HEK293 (cell line): ENCODE data around the gene GMPR2.
A peak's percentile ranks its signal among the peaks of the same experiment; 100 is the strongest.

Experiments used
- CTCF ChIA-PET: fragments of 350-600 bp; formaldehyde crosslinking; extraction: SDS; loops from one replicate; lab custom pipeline; 2021; ENCODE audit warnings: antibody characterized with exemption; lab: Yijun Ruan, JAX
- POLR2A ChIA-PET: fragments of 300-600 bp; formaldehyde crosslinking; extraction: SDS; loops from one replicate; lab custom pipeline; 2020; ENCODE audit warnings: antibody characterized with exemption, inconsistent platforms; lab: Yijun Ruan, JAX
- H3K27ac ChIP-seq: fragments of 200-500 bp; sonication (Bioruptor generic); 2 replicates; pipeline ENCODE4 v1.5.1; 2014; ENCODE audit warnings: low read depth, low read length, control low read depth, inconsistent platforms; ENCODE audit errors: extremely low read depth
- H3K36me3 ChIP-seq, 2 experiments: fragments of 200-500 bp in 1 of 2; sonication (Bioruptor generic) in 1 of 2; 1 replicate in 1 of 2; 2 replicates in 1 of 2; pipeline ENCODE4 v1.5.1; 2014 to 2017; ENCODE audit warnings: inconsistent platforms in 2 of 2, low read length in 2 of 2; ENCODE audit not compliant: control insufficient read depth in 2 of 2, insufficient read depth in 1 of 2
- H3K4me1 ChIP-seq: fragments of 200-500 bp; sonication (Bioruptor generic); 2 replicates; pipeline ENCODE4 v1.5.1; 2014; ENCODE audit warnings: mild to moderate bottlenecking, low read length, inconsistent platforms; ENCODE audit not compliant: control insufficient read depth, insufficient read depth
- H3K4me3 ChIP-seq: 2 replicates; pipeline ENCODE4 v1.5.1; 2011; ENCODE audit warnings: low read depth, mild to moderate bottlenecking, control low read depth, low read length, moderate library complexity
- H3K9me3 ChIP-seq: fragments of 200-500 bp; sonication (Bioruptor generic); 2 replicates; pipeline ENCODE4 v1.5.1; 2014; ENCODE audit warnings: low read depth, low read length, inconsistent platforms; ENCODE audit not compliant: control insufficient read depth, insufficient read depth
- CTCF ChIP-seq: fragments of 450-650 bp; formaldehyde crosslinking; IDR thresholded peaks from 2 replicates; pipeline ENCODE4 v1.5.1; 2016; ENCODE audit warnings: missing biosample characterization, missing genetic modification characterization
- GLIS2 ChIP-seq: fragments of 450-650 bp; formaldehyde crosslinking; IDR thresholded peaks from 2 replicates; pipeline ENCODE4 v1.5.1; 2016; ENCODE audit warnings: missing biosample characterization, missing genetic modification characterization
- HOXD13 ChIP-seq: sonication (generic); formaldehyde crosslinking; IDR thresholded peaks from 2 replicates; pipeline ENCODE4 v1.8.0; 2022; ENCODE audit warnings: missing genetic modification reagents, borderline replicate concordance
- KLF17 ChIP-seq: fragments of 450-650 bp; formaldehyde crosslinking; IDR thresholded peaks from 2 replicates; pipeline ENCODE4 v1.5.1; 2016; ENCODE audit warnings: missing biosample characterization, missing genetic modification characterization
- ZNF175 ChIP-seq: fragments of 450-650 bp; formaldehyde crosslinking; IDR thresholded peaks from 2 replicates; pipeline ENCODE4 v1.5.1; 2016; ENCODE audit warnings: missing biosample characterization, missing genetic modification characterization
- ZNF280D ChIP-seq: fragments of 450-650 bp; formaldehyde crosslinking; IDR thresholded peaks from 2 replicates; pipeline ENCODE4 v1.5.1; 2016; ENCODE audit warnings: missing biosample characterization, missing genetic modification characterization
- ZNF423 ChIP-seq: fragments of 450-650 bp; formaldehyde crosslinking; IDR thresholded peaks from 2 replicates; pipeline ENCODE4 v1.5.1; 2016; ENCODE audit warnings: missing biosample characterization, missing genetic modification characterization
- ZNF510 ChIP-seq: fragments of 450-650 bp; formaldehyde crosslinking; IDR thresholded peaks from 2 replicates; pipeline ENCODE4 v1.5.1; 2018; ENCODE audit warnings: mild to moderate bottlenecking, missing genetic modification characterization, missing biosample characterization; ENCODE audit not compliant: insufficient replicate concordance
- ZNF529 ChIP-seq: fragments of 450-650 bp; formaldehyde crosslinking; IDR thresholded peaks from 2 replicates; pipeline ENCODE4 v1.5.1; 2017; ENCODE audit warnings: missing genetic modification characterization, missing biosample characterization; ENCODE audit not compliant: insufficient replicate concordance
- ZNF571 ChIP-seq: fragments of 450-650 bp; formaldehyde crosslinking; IDR thresholded peaks from 2 replicates; pipeline ENCODE4 v1.5.0; 2017; ENCODE audit warnings: missing biosample characterization, missing genetic modification characterization
- ZNF585B ChIP-seq: fragments of 450-650 bp; formaldehyde crosslinking; IDR thresholded peaks from 2 replicates; pipeline ENCODE4 v1.5.1; 2016; ENCODE audit warnings: missing biosample characterization, missing genetic modification characterization
- ZNF660 ChIP-seq: fragments of 450-650 bp; IDR thresholded peaks from 2 replicates; pipeline ENCODE4 v1.5.1; 2018; ENCODE audit warnings: missing biosample characterization, mild to moderate bottlenecking, missing genetic modification characterization
- ZSCAN16 ChIP-seq: fragments of 450-650 bp; formaldehyde crosslinking; IDR thresholded peaks from 2 replicates; pipeline ENCODE4 v1.5.1; 2016; ENCODE audit warnings: missing biosample characterization, missing genetic modification characterization
- TF ChIP-seq, protein P1 (sequence below): fragments of 450-650 bp; formaldehyde crosslinking; IDR thresholded peaks from 2 replicates; pipeline ENCODE4 v1.5.1; 2016; ENCODE audit warnings: missing biosample characterization, missing genetic modification characterization, borderline replicate concordance
- TF ChIP-seq, protein P2 (sequence below): fragments of 450-650 bp; formaldehyde crosslinking; IDR thresholded peaks from 2 replicates; pipeline ENCODE4 v1.5.1; 2017; ENCODE audit warnings: missing biosample characterization, missing genetic modification characterization
- TF ChIP-seq, protein P3 (sequence below): fragments of 450-650 bp; formaldehyde crosslinking; IDR thresholded peaks from 2 replicates; pipeline ENCODE4 v1.5.1; 2016; ENCODE audit warnings: missing biosample characterization, missing genetic modification characterization

Gene GMPR2

GRCh38 chr14:24278424-24278823 is 45.7 kb downstream of the GMPR2 start:
- Histone ChIP-seq H3K4me3 (no peak overlapping the region), H3K4me1 (no peaks in the 10 kb centered on the region), H3K9me3 (no peaks in the 10 kb centered on the region), H3K27ac (no peak overlapping the region), H3K36me3 (no peaks in the 10 kb centered on the region)
- TF ChIP-seq ZSCAN16 (no peak), ZNF510 (tag by site-specific recombination) (no peak), ZNF423 (tag by site-specific recombination) (no peak), ZNF585B (tag by site-specific recombination) (no peak), ZNF571 (tag by site-specific recombination) (no peak), ZNF175 (tag by site-specific recombination) (no peak), GLIS2 (tag by site-specific recombination) (no peak)
- TF ChIP-seq, protein P1, sequence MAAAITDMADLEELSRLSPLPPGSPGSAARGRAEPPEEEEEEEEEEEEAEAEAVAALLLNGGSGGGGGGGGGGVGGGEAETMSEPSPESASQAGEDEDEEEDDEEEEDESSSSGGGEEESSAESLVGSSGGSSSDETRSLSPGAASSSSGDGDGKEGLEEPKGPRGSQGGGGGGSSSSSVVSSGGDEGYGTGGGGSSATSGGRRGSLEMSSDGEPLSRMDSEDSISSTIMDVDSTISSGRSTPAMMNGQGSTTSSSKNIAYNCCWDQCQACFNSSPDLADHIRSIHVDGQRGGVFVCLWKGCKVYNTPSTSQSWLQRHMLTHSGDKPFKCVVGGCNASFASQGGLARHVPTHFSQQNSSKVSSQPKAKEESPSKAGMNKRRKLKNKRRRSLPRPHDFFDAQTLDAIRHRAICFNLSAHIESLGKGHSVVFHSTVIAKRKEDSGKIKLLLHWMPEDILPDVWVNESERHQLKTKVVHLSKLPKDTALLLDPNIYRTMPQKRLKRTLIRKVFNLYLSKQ (tag by site-specific recombination), result no peak
- TF ChIP-seq, protein P2, sequence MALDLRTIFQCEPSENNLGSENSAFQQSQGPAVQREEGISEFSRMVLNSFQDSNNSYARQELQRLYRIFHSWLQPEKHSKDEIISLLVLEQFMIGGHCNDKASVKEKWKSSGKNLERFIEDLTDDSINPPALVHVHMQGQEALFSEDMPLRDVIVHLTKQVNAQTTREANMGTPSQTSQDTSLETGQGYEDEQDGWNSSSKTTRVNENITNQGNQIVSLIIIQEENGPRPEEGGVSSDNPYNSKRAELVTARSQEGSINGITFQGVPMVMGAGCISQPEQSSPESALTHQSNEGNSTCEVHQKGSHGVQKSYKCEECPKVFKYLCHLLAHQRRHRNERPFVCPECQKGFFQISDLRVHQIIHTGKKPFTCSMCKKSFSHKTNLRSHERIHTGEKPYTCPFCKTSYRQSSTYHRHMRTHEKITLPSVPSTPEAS, result no peak
- ChIA-PET POLR2A (interaction anchor here (0.5 kb wide), 1 partner anchor 107 kb away, joined by 3 read pairs; no protein-coding TSS in a partner anchor), CTCF (interaction anchor here (0.6 to 2.2 kb wide), 7 partner anchors 19 to 220 kb away, joined by 3 to 12 read pairs (median 5); partner anchors contain the start of genes CIDEB and TINF2)

GRCh38 chr14:24279301-24280186 is 46.8 kb downstream of the GMPR2 start:
- Histone ChIP-seq H3K27ac (no peak overlapping the region), H3K9me3 (no peaks in the 10 kb centered on the region), H3K4me3 (no peak overlapping the region)
- CTCF ChIA-PET, result interaction anchor here (2.2 kb wide), 1 partner anchor 18 kb away, joined by 12 read pairs; no protein-coding TSS in a partner anchor
- TF ChIP-seq KLF17 (tag by site-specific recombination) (no peak), CTCF (tag by site-specific recombination) (peak; percentile 70; the same call in 1 of the 2 replicates)
- TF ChIP-seq, all 188 proteins: peak for 1
- Histone ChIP-seq H3K36me3 (no peaks in the 10 kb centered on the region), H3K4me1 (no peaks in the 10 kb centered on the region)
- POLR2A ChIA-PET, result interaction anchor here (2.9 kb wide), 1 partner anchor 8 kb away, joined by 14 read pairs; the partner anchor contains the start of gene RABGGTA

GRCh38 chr14:24280797-24281460 is 48.2 kb downstream of the GMPR2 start:
- Histone ChIP-seq H3K4me3 (no peak overlapping the region), H3K4me1 (no peaks in the 10 kb centered on the region), H3K27ac (no peak overlapping the region), H3K9me3 (no peaks in the 10 kb centered on the region), H3K36me3 (no peaks in the 10 kb centered on the region)
- CTCF ChIA-PET, result interaction anchor here (0.6 to 1.5 kb wide), 4 partner anchors 9 to 33 kb away, joined by 3 to 4 read pairs (median 4); partner anchors contain the start of gene RABGGTA
- POLR2A ChIA-PET, result interaction anchor here (0.5 to 2.9 kb wide), 2 partner anchors 10 to 810 kb away, joined by 3 to 14 read pairs; partner anchors contain the start of gene RABGGTA
- TF ChIP-seq ZNF280D (tag by site-specific recombination) (no peak), ZNF529 (no peak), HOXD13 (CRISPR knock-in tag) (no peak), ZNF660 (tag by site-specific recombination) (no peak)
- TF ChIP-seq, protein P3, sequence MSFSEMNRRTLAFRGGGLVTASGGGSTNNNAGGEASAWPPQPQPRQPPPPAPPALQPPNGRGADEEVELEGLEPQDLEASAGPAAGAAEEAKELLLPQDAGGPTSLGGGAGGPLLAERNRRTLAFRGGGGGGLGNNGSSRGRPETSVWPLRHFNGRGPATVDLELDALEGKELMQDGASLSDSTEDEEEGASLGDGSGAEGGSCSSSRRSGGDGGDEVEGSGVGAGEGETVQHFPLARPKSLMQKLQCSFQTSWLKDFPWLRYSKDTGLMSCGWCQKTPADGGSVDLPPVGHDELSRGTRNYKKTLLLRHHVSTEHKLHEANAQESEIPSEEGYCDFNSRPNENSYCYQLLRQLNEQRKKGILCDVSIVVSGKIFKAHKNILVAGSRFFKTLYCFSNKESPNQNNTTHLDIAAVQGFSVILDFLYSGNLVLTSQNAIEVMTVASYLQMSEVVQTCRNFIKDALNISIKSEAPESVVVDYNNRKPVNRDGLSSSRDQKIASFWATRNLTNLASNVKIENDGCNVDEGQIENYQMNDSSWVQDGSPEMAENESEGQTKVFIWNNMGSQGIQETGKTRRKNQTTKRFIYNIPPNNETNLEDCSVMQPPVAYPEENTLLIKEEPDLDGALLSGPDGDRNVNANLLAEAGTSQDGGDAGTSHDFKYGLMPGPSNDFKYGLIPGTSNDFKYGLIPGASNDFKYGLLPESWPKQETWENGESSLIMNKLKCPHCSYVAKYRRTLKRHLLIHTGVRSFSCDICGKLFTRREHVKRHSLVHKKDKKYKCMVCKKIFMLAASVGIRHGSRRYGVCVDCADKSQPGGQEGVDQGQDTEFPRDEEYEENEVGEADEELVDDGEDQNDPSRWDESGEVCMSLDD, result no peak
